ENCODE results near the gene ZNF775.

The ZNF775 gene

GRCh38 chr7:150378853-150379440, at the start of gene ZNF775:
Gene ZNF775 (plus strand): TSS chr7:150379330. CDS start chr7:150388471, 9,141 bp downstream.
- peak; percentile 82 to 83 for DNase-seq (ENCODE audit: low read depth in 2 of 2)

- DNase-seq (ENCODE audit: low read depth in 2 of 2): no peak
Measured at GRCh38 chr7:150329331-150330120, 49.6 kb upstream of the ZNF775 start.

- DNase-seq (ENCODE audit: low read depth in 2 of 2): no peak
Measured at GRCh38 chr7:150330211-150330885, 48.8 kb upstream of the ZNF775 start.

GRCh38 chr7:150332852-150333635, 46.1 kb upstream of the ZNF775 start:
- no peak for DNase-seq (ENCODE audit: low read depth in 2 of 2)

- no peak for DNase-seq (ENCODE audit: low read depth in 2 of 2)
Measured at GRCh38 chr7:150333659-150334058, 45.5 kb upstream of the ZNF775 start.

GRCh38 chr7:150334108-150334507, 45.0 kb upstream of the ZNF775 start:
- DNase-seq (ENCODE audit: low read depth in 2 of 2): no peak

- peak; percentile 56 to 58 for DNase-seq (ENCODE audit: low read depth in 2 of 2)
Measured at GRCh38 chr7:150335108-150335773, 43.9 kb upstream of the ZNF775 start.

- DNase-seq (ENCODE audit: low read depth in 2 of 2): no peak
Measured at GRCh38 chr7:150335774-150336112, 43.4 kb upstream of the ZNF775 start.

GRCh38 chr7:150336746-150337145, 42.4 kb upstream of the ZNF775 start:
- DNase-seq (ENCODE audit: low read depth in 2 of 2): no peak

GRCh38 chr7:150337179-150337578, 42.0 kb upstream of the ZNF775 start:
- DNase-seq (ENCODE audit: low read depth in 2 of 2): no peak

- DNase-seq (ENCODE audit: low read depth in 2 of 2): no peak
Measured at GRCh38 chr7:150337659-150338081, 41.5 kb upstream of the ZNF775 start.

GRCh38 chr7:150338166-150338829, 40.8 kb upstream of the ZNF775 start:
- DNase-seq (ENCODE audit: low read depth in 2 of 2): no peak

GRCh38 chr7:150339409-150339809, 39.7 kb upstream of the ZNF775 start:
- DNase-seq (ENCODE audit: low read depth in 2 of 2): no peak

- no peak for DNase-seq (ENCODE audit: low read depth in 2 of 2)
Measured at GRCh38 chr7:150340024-150340749, 38.9 kb upstream of the ZNF775 start.

GRCh38 chr7:150340875-150341262, 38.3 kb upstream of the ZNF775 start:
- no peak for DNase-seq (ENCODE audit: low read depth in 2 of 2)

GRCh38 chr7:150341263-150342120, 37.6 kb upstream of the ZNF775 start, which contains the start of gene RARRES2:
Gene RARRES2 (minus strand): TSS chr7:150341629. CDS start chr7:150340609, 1,020 bp downstream.
- DNase-seq (ENCODE audit: low read depth in 2 of 2): no peak

GRCh38 chr7:150342121-150342408, 37.1 kb upstream of the ZNF775 start:
- no peak for DNase-seq (ENCODE audit: low read depth in 2 of 2)

GRCh38 chr7:150343225-150343624, 35.9 kb upstream of the ZNF775 start:
- no peak for DNase-seq (ENCODE audit: low read depth in 2 of 2)

- DNase-seq (ENCODE audit: low read depth in 2 of 2): no peak
Measured at GRCh38 chr7:150344299-150344698, 34.8 kb upstream of the ZNF775 start.
